Inferior parietal cortex (tissue), 1 donor: Measurements from ENCODE around the gene IFI16.
"Not testable (repeated sequence)": the region's sequence is repeated elsewhere in the genome, so short reads cannot be mapped to it uniquely, and the experiment has no call there.

Source experiments
- DNase-seq: peaks from one replicate; pipeline ENCODE4 v3.0.0-alpha.2; 2016; ENCODE audit errors: extremely low spot score

Gene IFI16

DNA sequence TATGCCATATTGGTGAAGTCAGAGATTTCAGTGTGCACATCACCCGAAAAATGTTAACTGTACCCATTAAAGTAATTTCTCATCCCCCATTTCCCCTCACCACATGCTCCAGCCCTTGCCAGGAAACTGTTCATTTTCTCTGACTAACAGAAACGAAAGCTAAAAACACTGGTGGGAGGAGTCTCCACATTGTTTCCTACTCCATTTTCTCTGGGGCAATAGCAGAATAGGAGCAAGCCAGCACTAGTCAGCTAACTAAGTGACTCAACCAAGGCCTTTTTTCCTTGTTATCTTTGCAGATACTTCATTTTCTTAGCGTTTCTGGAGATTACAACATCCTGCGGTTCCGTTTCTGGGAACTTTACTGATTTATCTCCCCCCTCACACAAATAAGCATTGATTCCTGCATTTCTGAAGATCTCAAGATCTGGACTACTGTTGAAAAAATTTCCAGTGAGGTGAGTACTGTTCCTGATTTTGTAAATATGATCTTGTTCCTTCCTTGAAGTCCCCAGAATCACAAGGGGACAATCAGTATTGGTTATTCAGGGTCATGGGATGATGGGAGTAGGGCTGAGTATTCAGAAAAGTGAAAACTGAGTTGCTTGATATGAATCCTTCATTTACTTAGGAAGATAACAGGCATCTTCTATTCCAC lies at the start of gene IFI16:
TSS of gene IFI16 (plus strand) at position 204 of the 658 bp plus-strand sequence. CDS start 4,774 bp downstream, outside the sequence.
- DNase-seq = peak; percentile 58

DNA sequence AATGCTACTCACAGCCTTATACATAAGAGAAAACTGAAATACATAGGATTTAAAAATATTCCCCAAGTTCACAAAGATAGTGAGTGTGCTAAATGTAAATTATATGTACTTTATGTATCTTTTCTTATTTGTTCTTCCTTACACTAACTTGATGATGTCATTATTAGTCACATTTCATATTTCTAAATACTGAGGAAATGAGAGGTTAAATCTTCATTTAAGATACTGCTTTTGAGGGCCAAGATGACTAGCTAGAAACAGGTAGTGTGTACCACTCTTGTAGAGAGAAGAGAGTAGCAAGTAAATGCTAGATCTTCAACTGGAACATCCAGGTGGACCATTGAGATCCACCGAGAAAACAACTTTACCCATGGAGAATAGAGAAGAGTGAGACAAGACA lies 48.5 kb upstream of the IFI16 start:
- DNase-seq = no peak

GRCh38 chr1:158962983-158963382 lies 46.7 kb upstream of the IFI16 start:
- no peak for DNase-seq

- no peak for DNase-seq
Measured at GRCh38 chr1:158969166-158969565, 40.5 kb upstream of the IFI16 start.

- DNase-seq = no peak
Measured at GRCh38 chr1:158969855-158970254, 39.9 kb upstream of the IFI16 start.

- DNase-seq = no peak
Measured at GRCh38 chr1:158972841-158973240, 36.9 kb upstream of the IFI16 start.

DNA sequence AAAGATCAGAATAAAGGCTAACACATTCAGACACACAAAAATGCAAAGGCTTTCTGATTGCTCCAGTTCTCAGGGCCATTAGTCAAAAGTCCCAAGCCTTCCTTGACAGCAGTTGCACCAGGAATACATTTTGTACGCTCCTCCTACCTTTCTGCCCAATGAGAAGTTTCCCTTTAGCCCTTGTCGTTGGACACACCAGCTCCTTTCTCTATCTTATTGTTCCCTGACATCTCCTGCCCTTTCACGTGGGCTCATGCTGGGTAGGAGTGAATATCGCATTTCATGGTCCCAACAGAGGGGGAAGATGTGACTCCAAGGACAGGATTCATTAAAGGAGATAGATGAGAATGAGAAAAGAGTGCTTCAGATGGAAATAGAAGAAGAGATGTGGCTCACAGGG lies 33.5 kb upstream of the IFI16 start:
- DNase-seq = no peak

DNA sequence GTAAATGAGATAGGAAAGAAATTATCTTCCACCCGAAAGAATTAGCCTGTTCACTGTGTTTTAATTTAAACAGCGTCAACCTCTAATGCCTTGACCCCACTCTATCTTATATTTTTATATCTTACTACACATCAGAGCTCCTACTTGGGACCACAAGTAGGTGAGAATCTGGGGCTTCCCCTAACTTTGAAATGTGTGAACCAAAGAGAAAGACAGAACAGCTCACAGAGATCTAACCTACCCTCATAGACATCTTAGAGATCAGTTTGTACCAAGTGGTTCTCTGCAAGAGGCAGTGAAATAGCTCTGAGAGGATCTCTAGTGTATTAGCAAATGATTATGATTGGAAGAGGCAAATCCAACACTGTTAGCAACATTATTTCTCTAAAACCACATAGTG lies 31.0 kb upstream of the IFI16 start:
- no peak for DNase-seq

DNA sequence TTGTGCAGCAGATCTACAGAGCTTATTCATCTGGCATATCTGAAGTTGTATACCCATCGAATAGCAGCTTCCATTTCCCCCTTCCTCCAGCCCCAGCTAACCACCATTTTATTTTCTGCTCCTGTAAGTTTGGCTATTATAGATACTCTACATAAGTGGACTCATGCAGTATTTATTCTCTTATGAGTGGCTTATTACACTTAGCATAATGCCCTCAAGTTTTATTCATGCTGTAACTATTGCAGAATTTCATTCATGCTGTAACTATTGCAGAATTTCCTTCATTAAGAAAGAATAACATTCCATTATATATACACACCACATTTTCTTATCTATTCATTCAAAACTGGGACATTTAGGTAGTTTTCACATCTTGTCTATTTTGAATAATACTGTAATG lies 30.5 kb upstream of the IFI16 start:
- DNase-seq = no peak

DNA sequence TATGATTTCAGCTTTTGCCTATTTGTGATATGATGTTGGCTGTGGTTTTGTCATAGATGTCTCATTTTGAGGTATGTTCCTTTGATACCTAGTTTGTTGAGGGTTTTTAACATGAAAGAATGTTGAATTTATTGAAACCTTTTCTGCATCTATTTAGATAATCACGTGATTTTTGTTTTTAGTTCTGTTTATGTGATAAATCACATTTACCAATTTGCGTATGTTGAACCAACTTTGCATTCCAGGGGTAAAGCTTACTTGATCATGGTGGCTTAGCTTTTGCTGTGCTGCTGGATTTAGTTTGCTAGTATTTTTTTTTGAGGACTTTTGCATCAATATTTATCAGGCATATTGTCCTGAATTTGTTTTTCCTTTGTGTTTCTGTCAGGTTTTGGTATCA lies 26.5 kb upstream of the IFI16 start:
- no peak for DNase-seq

GRCh38 chr1:158984386-158984785 lies 25.3 kb upstream of the IFI16 start:
- no peak for DNase-seq

GRCh38 chr1:158989424-158989823 lies 20.3 kb upstream of the IFI16 start:
- DNase-seq = no peak

- DNase-seq = no peak
Measured at GRCh38 chr1:158992787-158993312, 16.9 kb upstream of the IFI16 start.

- no peak for DNase-seq
Measured at GRCh38 chr1:158996998-158997397, 12.7 kb upstream of the IFI16 start.

DNA sequence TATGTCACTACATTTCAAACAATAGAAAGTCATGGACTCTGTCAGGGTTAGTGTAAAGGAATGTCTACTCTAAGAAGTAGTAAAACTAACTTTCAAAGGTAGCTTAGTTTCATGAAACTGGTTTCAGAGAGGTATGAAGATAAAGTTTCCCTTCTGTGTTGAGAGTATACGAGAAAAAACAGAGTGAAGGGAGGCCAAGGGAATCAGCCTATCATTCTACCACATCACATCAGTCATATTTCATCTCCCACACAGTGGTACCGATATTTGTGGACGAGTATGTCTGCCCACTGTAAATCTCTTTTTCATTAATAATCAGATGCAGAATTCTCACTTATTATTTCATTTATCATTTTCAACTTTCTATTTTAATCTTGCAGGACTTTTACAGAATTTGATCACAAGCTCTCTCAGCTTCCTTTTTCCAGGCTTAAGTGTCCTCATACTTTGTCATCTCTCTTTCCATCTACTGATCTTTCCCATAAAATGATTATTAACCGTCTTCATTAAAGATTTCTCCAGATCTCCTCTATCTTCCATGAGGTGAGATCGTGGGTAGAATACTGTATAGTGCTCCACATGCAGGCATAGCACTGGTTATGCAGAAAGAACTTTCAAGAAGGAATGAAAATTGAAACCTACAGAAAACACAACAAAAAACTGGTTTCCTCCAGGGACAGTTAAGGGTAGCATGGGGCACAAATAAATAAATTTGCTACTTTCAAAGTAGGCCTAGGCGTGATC lies 11.5 kb upstream of the IFI16 start:
- DNase-seq = no peak

GRCh38 chr1:158998781-158999161 lies 10.9 kb upstream of the IFI16 start:
- peak; percentile 93 for DNase-seq

DNA sequence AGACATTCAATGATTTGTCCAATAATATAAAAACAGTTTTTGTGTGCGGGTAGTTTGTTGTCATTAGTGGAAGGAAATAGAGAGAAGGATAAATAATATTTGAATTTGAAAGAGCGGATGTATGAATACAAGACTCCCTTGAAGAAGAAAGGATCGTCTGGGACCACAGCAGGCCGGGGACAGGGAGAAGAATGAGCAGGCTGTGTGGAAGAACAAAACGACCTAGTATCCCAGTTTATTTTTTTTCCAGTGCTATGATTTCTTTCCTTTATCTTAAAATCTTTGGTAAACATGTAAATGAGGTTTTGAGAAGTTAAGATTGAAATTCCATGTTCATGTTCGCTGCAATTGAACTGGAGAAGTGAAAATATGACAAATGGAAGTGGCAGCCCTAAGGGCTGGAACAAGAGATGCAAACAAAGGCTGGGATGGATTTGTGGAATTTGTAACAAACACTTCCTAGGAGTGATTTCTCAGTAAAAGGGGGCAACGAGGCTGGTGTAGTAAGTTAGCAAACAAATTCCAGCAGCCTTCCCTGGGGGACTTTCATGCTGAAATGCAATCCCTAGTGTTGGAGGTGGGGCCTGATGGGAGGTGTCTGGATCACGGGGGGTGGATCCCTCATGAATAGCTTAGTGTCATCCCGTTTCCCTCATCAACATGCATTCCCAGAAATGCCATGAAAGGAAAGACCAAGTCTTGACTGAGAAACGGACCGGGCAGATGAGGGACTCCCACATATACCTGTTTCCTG lies 10.2 kb upstream of the IFI16 start:
- peak; percentile 77 for DNase-seq

GRCh38 chr1:159000070-159000409 lies 9.7 kb upstream of the IFI16 start:
- no peak for DNase-seq

DNA sequence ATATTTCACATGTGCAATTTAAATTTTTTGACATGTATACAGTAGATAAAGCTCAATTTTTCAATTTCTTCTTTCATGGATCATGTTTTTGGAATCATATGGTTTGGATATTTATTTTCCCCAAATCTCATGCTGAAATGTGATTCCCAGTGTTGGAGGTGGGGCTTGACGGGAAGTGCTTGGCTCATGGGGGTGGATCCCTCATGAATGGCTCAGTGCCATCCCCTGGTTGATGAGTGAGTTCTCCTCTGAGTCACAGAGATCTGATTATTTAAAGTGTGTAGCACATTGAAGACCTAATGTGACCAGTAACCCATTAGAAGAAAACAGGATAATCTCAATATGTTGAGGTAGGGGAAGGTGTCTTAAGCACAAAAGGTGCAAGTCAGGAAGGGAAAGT lies 9.1 kb upstream of the IFI16 start:
- peak; percentile 73 for DNase-seq

- DNase-seq = no peak
Measured at GRCh38 chr1:159005161-159005560, 4.5 kb upstream of the IFI16 start.

DNA sequence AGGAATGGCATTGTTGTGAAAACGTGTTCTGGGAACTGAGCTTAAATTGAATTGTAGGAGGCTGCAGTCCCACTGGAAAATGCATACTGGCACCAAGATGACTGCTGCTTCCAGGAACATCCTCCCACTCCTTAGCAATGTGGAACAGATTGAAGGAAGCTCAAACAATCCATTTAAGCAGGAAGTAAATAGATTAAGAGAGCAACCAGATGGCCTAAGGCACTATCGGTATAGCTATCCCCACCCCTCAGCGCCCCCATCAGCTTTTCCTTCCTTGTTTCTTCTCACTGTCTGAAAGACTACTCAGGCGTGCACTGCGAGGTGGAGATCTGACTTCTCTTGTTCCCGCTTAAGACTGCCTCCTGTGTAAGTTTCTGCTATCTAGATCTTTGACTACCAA lies 4.0 kb upstream of the IFI16 start:
- no peak for DNase-seq

- DNase-seq = not testable (repeated sequence)
Measured at GRCh38 chr1:159006210-159006807, 3.4 kb upstream of the IFI16 start.
